Stimulated activated CD4-positive, alpha-beta T cell treated with anti-CD3 and anti-CD28 coated beads, Interleukin-1b, Interleukin-23, amount 100 ng/mL, for 24 hours (primary cell): Measurements from ENCODE around the gene MBOAT1.

Source experiments
- DNase-seq, 4 experiments: peaks; one replicate each; pipeline ENCODE4 v3.0.0-alpha.2; 2020; ENCODE audit warnings: low read depth in 4 of 4, low spot score in 1 of 4

MBOAT1 gene

GRCh38 chr6:20234136-20234535 is 21.9 kb upstream of the MBOAT1 start:
- no peak for DNase-seq

- DNase-seq: no peak
Observed at GRCh38 chr6:20233007-20233730, 20.9 kb upstream of the MBOAT1 start.

- no peak for DNase-seq
Observed at GRCh38 chr6:20232188-20232587, 19.9 kb upstream of the MBOAT1 start.

GRCh38 chr6:20230401-20231119 is 18.3 kb upstream of the MBOAT1 start:
- DNase-seq: no peak

- DNase-seq: no peak
Observed at GRCh38 chr6:20229881-20230280, 17.6 kb upstream of the MBOAT1 start.

GRCh38 chr6:20227350-20227749 is 15.1 kb upstream of the MBOAT1 start:
- DNase-seq: no peak

- DNase-seq: no peak
Observed at GRCh38 chr6:20223141-20223540, 10.9 kb upstream of the MBOAT1 start.

GRCh38 chr6:20221421-20221820 is 9.2 kb upstream of the MBOAT1 start:
- DNase-seq: no peak

- DNase-seq: no peak
Observed at GRCh38 chr6:20220359-20220758, 8.1 kb upstream of the MBOAT1 start.

GRCh38 chr6:20217891-20218290 is 5.6 kb upstream of the MBOAT1 start:
- no peak for DNase-seq

GRCh38 chr6:20217324-20217855 is 5.1 kb upstream of the MBOAT1 start:
- no peak for DNase-seq

- no peak for DNase-seq
Observed at GRCh38 chr6:20215310-20215709, 3.0 kb upstream of the MBOAT1 start.

- DNase-seq: no peak
Observed at GRCh38 chr6:20213271-20213798, 1.1 kb upstream of the MBOAT1 start.

GRCh38 chr6:20211941-20212391 is 303 bp downstream of the MBOAT1 start:
- peak in 1 of 4 experiments; percentile 25 for DNase-seq

- no peak for DNase-seq
Observed at GRCh38 chr6:20211037-20211940, 980 bp downstream of the MBOAT1 start.

GRCh38 chr6:20210158-20210557 is 2.1 kb downstream of the MBOAT1 start:
- no peak for DNase-seq

GRCh38 chr6:20208687-20209378 is 3.4 kb downstream of the MBOAT1 start:
- no peak for DNase-seq

- DNase-seq: no peak
Observed at GRCh38 chr6:20207088-20207418, 5.2 kb downstream of the MBOAT1 start.

- DNase-seq: no peak
Observed at GRCh38 chr6:20205722-20206161, 6.5 kb downstream of the MBOAT1 start.

GRCh38 chr6:20204512-20204894 is 7.8 kb downstream of the MBOAT1 start:
- DNase-seq: no peak
